ENCODE data around the gene CFAP61.

The CFAP61 gene

DNA sequence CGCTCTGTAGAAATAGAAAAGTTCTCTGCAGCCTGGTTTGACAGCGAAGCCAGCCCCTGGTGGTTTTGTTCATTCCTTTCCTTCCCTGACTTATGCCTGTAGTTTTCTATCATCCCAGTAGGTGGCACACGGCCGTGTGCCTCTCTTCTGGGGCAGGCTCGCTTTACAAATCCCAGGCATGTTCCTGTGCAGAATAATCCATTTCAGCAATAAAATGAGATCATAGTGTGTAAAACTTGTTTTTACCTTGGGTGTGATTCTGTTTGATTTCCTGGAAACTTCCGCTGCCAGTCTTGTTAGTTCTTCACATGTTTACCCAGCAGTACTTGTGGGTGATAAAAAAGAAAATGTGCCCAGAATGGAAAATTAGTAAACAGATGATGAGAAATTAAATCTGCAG lies 308.1 kb downstream of the CFAP61 start:
- no peak for DNase-seq (ENCODE audit: low read depth in 2 of 2, low spot score in 1 of 2)

DNA sequence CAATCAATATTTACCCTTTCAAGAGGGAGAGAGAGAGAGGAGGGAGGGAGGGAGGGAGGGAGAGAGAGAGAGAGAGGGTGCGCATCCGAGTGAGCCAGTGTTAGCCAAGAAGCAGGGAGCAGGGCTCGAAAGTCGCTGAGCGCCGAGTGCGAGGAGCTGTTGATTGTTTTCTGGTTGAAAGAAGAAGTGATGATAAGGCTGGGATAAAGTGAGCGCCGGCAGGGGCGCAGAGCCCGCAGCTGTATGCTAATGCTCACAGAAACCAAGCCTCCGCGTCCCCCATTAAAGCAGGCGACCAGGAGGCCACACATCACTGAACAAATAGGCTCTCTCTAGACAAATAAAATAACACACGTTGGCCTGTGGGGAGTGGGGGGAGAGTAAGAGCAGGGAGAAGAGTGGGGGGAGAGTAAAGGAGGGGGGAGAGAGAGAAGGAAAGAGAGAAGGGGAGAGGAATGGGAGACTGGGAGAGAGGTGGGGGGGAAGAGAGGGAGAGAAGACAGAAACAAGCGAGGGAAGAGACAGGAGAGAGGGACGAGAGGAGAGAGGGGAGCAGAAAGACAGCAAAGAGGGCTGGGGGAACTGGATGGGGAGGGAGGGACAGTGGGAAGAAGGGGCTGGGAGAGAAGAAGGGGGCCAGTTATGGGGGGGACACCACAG lies 310.6 kb downstream of the CFAP61 start:
- DNase-seq (ENCODE audit: low read depth in 2 of 2, low spot score in 1 of 2): no peak

DNA sequence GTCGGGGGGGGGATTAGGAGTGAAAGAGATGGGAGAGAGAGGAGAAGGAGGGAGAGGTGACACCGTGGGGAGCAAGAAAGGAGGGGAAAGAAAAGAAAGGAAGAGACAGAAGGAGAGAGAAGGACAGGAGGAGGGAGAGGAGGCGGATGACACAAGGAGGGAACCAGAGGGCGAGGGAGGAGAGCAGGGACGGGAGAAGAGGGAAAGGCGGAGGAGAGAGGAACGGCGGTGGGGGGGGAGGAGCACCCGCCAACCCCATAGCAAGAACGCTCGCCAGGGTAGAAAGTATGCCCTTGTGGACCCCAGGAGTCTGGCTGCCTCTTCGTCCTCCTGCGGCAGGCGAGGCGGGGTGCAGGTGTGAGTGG lies 311.1 kb downstream of the CFAP61 start:
- no peak for DNase-seq (ENCODE audit: low read depth in 2 of 2, low spot score in 1 of 2)

DNA sequence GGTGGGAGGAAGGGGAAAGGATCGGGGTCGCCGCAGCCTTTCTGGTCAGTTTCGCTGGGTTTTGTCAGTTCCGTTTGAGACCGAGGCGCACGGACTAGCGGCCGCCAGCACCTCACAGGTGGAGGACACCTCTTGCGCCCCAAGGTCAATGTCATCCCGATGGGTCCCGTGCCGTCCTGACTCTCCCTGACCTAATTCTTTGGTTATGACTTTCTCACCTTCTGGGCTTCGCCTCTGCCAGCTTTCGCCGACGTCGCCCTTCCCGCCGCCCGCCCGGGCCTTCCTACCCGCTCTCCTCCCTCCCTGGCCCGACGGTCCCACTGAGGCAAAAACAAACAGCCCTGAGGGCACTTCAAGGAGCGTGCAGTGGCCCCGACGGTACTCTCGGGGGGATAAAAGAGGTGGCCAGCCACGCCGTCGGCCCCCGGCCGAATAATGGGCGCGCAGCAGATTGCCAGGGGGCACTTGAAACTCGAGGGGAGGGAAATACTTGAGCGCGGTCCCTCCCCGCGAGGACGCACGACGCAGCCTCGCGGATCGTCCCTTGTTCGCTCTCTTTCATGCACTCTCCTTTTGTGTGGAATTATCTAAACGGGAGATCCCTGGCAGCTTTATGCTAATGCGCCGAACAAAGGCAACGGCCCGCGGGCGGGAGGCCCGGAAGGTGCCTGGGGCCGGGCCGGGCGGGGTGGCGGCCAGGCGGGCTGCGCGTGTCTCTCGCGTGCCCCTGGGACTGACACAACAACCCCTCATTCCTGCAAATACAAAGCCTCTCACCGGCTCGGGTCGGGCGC lies 311.7 kb downstream of the CFAP61 start:
- DNase-seq (ENCODE audit: low read depth in 2 of 2, low spot score in 1 of 2): no peak

DNA sequence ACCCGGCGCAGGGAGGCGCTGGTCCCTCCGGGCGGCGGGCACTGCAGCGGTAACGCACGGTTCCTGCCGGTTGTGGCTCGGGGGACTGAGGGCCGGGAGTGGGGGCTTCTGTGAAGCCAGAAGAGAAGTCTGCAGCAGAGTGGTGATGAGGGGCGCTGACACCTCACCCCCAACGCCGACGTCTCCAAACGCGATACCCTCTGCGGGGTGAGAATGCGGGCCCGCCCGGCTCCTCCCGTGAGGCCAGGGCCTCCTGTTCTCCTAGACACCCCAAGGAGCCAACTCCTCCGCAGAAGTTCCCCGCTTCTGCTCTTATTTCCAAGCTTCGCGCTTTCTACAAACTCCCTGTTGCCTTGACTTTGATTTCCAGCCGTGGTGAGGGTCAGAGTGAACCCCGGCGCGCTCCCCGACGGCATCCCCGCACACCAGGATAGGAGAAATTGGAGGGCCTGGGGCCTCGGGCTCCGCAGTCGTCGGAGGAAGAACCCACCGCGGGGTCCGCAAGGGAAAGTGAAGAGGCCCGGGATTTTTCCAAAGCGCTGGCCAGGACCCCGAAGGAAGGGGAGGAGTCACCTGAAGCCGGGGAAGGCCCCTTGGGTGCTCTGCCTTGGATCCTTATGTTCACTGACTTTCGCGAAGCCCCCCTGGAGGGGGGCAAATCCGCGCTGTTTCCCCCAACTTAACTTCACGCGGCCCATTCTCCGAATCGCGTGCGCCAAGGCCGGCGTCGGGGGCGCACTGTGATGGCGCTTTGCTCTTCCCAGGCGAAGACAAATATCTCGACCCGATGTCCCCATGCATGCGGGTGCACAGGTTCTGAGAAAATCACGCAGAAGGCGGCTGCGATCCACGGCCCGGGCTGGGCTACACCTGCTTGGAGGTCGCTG lies 312.5 kb downstream of the CFAP61 start:
- DNase-seq (ENCODE audit: low read depth in 2 of 2, low spot score in 1 of 2): no peak

DNA sequence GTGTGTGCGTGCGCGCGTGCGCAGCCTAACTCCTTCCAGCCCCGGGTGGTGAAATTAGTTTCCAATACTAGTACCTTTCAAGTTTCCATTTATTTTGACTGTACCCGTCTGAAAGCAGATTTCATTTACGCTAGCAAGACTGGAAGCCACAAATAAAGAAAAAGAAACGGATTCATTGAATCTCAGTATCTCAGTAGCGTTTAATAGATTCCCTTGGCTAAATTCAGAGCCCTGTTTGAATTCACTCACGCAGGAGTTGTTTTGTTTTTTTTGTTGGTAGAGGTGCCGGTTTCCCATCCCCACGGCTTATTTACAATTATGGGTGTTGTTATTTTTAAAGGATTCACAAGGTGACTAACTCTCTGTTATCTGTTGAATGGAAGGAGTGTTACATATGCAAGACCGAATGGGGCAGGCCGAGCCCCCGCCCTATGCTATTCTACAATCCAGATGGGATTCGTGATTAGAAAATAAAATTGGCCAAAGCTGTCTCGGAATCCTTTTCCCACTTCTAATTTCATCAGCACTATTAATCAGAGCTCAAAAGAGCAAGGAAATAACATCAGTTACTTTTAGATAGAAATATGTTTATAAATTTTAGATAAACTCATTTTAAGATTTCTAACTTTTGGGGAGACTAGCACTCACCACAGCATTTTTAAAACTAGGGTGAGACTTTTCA lies 313.3 kb downstream of the CFAP61 start:
- no peak for DNase-seq (ENCODE audit: low read depth in 2 of 2, low spot score in 1 of 2)

DNA sequence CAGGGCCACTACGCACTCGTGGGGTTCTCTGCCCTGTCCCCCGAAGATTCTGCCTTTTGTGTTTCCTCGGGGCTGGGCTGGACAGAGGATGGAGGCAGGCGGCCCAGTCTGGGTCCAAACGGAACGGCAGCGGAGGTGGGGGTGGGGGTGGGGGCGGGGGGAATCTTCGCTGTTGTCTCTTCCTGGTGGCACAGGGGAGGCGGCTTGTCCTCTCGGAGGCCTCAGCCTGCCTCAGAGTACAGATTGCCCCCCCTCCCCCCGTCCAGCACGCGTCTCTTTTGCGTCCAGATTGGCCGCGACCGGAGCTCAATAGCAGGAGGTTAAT lies 314.2 kb downstream of the CFAP61 start:
- no peak for DNase-seq (ENCODE audit: low read depth in 2 of 2, low spot score in 1 of 2)

DNA sequence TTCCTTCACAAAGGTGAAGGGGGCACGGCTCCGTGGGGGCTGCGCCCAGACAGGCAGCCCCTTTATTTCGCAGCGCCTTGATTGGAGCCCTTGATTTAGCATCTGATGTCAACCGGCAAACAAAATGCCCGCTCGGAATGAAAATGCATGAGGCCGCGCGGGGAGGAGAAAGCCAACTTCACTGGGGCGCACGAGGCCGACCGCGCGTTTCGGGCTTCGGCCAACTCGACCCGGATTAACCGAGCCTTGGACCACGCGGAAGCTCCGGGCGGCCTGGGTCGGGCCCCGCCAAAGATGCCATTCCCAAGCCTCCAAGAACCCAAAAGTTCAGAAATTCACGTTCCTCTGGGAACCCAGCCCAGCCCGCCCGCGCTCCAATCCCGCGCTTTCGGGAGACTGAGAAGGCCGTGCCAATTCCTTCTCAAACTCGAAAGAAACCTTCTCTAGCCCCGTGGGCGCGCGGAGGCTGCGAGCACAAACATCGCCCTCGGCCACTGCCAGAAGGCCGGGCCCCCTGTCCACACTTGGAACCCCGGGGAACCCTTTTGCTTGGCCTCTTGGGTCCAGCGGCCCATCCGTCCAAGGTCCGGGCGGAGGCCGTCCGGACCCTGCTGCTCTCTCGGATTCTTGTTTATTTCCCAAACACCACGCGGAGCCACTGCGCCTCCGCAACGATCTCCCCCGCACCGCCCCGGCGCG lies 314.7 kb downstream of the CFAP61 start:
- no peak for DNase-seq (ENCODE audit: low read depth in 2 of 2, low spot score in 1 of 2)

DNA sequence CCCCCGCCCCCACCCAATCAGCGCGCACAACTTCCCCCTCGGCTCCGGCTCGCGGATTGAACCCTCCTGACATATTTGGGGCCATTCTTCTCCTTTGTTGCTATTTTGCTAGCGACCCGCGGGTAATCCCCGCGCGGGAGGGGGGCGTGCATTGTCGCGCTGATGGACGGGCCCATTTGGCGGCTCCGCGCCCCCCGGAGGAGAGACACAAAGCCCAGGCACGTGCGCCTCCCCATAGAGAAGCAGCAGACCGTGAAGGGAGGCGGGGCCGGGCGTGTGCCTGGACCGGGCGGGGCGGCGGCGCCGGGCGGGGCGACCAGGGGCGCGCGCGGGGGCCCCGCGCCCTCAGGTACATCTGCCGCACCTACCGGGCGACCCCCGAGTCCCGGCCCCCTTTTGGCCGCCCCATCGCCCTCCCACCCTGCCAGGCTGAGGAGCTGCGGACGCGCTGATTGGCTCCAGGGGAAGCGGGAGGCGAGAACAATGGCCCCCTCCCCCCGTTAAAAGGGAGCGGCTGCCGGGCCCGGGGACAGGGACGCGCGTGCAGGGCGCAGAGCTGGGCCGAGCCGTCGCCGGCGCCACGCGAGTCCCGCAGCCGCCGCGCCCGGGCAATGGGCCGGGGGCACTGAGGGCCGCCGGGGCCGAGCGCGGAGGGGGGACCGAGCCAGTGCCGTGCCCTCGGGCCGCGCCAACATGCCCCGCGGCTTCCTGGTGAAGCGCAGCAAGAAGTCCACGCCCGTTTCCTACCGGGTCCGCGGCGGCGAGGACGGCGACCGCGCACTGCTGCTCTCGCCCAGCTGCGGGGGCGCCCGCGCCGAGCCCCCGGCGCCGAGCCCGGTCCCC lies 315.5 kb downstream of the CFAP61 start, which contains the start of gene INSM1:
TSS of gene INSM1 (plus strand) at position 530 of the 843 bp plus-strand sequence. CDS start at position 694, 164 bp downstream.
- no peak for DNase-seq (ENCODE audit: low read depth in 2 of 2, low spot score in 1 of 2)

DNA sequence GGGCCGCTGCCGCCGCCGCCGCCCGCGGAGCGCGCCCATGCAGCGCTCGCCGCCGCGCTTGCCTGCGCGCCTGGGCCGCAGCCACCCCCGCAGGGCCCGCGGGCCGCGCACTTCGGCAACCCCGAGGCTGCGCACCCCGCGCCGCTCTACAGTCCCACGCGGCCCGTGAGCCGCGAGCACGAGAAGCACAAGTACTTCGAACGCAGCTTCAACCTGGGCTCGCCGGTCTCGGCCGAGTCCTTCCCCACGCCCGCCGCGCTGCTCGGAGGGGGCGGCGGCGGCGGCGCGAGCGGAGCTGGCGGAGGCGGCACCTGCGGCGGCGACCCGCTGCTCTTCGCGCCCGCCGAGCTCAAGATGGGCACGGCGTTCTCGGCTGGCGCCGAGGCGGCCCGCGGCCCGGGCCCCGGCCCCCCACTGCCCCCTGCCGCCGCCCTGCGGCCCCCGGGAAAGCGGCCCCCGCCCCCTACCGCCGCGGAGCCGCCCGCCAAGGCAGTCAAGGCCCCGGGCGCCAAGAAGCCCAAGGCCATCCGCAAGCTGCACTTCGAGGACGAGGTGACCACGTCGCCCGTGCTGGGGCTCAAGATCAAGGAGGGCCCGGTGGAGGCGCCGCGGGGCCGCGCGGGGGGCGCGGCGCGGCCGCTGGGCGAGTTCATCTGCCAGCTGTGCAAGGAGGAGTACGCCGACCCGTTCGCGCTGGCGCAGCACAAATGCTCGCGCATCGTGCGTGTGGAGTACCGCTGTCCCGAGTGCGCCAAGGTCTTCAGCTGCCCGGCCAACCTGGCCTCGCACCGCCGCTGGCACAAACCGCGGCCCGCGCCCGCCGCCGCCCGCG lies 316.3 kb downstream of the CFAP61 start:
- DNase-seq (ENCODE audit: low read depth in 2 of 2, low spot score in 1 of 2): no peak

DNA sequence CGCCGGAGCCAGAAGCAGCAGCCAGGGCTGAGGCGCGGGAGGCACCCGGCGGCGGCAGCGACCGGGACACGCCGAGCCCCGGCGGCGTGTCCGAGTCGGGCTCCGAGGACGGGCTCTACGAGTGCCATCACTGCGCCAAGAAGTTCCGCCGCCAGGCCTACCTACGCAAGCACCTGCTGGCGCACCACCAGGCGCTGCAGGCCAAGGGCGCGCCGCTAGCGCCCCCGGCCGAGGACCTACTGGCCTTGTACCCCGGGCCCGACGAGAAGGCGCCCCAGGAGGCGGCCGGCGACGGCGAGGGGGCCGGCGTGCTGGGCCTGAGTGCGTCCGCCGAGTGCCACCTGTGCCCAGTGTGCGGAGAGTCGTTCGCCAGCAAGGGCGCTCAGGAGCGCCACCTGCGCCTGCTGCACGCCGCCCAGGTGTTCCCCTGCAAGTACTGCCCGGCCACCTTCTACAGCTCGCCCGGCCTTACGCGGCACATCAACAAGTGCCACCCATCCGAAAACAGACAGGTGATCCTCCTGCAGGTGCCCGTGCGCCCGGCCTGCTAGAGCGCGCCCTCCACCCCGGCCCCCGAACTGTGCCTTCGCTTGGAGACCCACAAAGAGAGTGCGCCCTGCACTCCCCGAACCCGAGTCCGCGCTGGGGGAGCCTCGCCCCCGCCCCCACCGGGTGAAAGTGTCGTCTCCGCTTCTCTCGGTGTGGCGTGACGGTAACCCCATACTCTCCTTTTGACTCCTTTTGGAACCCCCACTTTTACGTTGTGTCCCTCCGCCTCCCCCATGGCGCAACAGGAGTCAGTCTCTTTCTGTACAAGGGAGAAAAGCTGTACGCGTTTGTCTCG lies 317.1 kb downstream of the CFAP61 start:
- DNase-seq (ENCODE audit: low read depth in 2 of 2, low spot score in 1 of 2): no peak

DNA sequence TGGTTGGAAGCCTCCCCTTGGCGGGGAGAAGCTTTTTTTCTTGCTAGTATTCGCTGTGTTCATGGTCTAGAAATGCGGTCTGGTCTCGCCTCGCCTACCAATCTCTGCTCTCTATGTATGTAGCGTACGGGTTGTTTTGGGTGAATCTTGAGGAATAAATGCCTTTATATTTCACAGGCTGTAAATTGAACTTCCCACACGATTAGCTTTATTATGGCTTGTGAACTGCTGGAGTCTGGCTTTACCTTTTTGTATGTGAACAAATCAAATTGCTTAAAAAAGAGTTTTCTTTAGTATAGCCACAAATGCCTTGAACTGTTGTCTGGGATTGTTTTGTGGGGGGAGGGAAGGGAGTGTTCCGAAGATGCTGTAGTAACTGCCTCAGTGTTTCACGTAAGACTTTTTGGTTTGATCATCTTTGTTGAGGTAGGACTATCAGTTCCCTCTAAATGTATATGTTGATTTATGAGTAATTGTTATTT lies 317.8 kb downstream of the CFAP61 start:
- DNase-seq (ENCODE audit: low read depth in 2 of 2, low spot score in 1 of 2): no peak

DNA sequence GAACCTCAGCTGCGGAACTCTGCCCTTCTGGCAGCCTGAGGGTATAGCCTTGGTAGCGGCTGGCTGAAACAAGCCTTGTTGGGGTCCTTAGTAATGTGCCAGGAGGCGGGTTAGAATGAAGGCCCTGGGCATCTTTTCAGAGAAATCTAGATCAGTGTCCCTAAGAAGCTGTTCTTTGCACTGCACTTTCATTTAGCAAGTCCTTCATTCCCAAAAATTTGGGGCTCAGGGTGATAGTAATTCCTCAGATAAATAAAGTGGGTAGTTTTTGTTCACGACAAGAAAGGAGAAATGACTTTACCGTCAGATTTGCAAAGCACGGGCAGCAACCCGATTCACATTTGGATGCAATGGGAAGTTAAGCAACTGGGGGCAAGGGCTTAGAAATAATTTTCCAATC lies 318.8 kb downstream of the CFAP61 start:
- no peak for DNase-seq (ENCODE audit: low read depth in 2 of 2, low spot score in 1 of 2)

DNA sequence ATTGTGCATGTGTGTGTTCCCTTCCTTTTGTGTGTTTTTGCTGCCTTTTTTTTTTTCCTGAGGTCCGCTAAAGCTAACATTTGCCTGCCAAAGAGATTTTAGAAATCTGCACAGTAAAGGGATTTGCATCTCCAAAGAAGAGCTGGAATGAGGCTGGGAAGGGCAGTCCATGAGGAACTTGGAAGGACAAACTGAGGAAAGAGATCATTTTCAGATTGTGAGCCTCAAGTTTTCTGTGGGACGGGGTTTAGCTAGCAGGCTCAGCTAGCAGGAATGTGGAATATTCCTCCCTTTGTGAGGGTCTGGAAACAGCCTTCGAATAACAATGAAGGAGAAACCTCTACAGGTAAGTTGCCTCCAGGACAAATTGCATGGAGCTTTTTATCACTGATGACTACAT lies 319.3 kb downstream of the CFAP61 start:
- no peak for DNase-seq (ENCODE audit: low read depth in 2 of 2, low spot score in 1 of 2)

DNA sequence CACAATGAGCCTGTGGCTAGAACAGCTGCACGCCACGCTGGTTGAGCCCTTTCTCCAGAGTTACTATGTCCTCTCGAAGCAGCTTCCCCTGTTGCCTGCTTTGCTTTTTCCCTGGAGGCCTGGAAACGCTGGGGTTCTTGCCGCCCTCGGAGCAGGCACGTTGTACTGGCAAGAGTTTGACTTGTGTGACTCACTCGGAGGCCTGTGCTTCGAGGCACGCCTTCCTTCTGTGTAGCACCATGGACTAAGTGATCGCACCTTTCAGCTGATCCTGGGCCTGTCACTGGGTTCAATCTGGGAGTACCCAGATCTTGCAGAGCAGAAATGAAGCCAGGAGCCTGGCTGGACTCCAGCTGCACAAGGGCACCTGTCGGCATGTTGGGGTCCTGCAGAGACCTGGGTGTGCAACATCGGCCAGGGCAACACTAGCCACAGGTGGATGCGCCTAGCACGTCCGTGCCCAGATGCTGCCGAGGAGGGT lies 320.8 kb downstream of the CFAP61 start:
- no peak for DNase-seq (ENCODE audit: low read depth in 2 of 2, low spot score in 1 of 2)

DNA sequence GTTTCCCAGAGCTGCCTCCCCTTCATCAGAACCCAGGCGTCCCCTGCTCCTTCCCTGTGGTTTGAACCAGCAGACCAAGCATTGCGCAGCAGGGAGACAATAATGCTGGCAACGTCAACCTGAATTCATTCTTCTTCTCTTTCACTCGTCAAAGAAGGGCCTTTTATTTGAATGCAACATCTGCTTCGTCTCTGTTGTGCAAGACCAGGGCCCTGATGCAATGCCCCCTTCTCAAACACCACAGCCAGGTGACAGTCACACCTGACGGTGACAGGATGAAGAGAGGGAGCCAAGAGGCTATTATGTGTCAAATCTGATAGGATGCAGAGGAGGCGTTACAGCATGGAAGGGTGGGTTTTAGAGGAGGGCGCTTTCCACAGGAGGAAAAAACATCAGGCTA lies 323.5 kb downstream of the CFAP61 start:
- DNase-seq (ENCODE audit: low read depth in 2 of 2, low spot score in 1 of 2): no peak

DNA sequence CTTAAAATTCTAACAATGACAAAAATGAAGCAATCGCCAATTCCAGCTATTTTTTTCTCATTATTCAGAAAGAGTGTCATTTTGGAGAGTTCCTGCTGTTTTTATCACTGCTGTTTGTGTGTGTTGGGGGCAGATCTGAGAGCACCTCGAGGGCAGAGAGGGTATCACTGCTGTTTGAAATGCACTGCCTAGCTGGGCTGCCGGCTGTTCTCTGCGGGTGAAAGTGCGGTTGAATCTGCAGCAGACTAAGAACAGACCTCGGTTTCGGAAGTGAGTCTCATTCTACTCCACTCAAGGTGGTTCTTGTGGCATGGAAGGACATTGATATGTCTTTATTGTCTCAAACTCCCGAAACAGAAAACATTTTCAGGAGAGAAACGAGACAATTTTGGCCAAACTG lies 333.9 kb downstream of the CFAP61 start:
- DNase-seq (ENCODE audit: low read depth in 2 of 2, low spot score in 1 of 2): no peak

DNA sequence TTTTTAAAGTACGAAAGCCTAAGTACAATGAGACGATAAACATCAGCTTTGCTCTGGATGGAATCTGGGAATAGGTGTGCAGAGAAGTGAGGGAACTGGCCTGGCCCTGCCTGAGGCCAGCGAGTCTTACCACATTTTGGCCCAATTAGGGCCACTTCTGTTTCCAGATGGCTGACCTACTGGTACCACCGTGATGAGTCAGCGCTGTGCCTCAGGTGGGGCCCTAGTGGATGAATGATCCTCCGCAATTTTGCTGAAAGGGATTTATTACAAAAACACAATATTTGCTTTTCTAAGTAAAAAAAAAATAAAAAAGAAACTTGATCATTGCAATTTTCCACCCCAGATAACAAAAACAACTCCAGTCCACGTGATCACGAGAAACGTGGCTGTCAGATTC lies 338.1 kb downstream of the CFAP61 start:
- DNase-seq (ENCODE audit: low read depth in 2 of 2, low spot score in 1 of 2): no peak

All from stimulated activated CD8-positive, alpha-beta memory T cell treated with anti-CD3 and anti-CD28 coated beads, Interleukin-4, amount 100 ng/mL, for 4 hours (primary cell).